ENCODE measurements around the gene ACVR1.
A peak's percentile ranks its signal among the peaks of the same experiment; 100 is the strongest.

ACVR1 gene

DNA sequence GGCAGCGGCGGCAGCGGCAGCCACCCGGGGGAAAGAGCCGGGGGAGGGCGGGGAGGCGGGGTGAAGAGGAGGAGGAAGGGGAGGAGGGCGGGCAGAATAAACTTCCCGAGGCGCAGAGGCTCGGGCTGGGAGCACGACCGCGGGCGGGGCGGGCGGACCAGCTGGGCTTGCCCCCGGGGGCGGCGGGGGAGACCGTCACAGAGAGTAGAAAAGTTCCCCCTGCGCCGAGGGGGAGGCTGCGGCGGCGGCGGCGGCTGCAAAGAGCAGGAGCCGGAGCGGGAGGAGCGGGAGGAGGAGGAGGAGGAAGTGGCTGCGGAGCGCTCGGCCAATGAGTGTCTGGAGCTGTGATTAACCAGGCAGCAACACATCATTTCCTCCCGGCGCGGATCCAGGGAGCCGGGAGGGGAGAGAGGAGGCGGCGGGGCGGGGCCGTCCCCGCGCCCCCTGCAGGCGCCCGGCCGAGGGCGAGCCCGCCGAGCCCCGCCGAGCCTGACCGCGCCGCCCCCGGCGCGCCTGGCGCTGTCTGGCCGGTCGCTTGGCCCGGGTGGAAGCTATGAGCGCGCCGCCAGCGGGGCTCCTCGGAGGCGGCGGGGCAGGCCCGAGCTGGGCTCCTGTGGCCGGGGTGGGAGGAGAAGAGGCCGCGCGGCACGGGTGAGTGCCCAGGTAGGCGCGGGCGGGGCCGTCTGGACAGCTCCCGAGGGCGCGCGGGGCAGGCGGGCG lies at the start of gene ACVR1:
Gene ACVR1, minus strand, starts transcription at position 265 of the 720 bp plus-strand sequence. CDS start 76,837 bp downstream, outside the sequence.
- DNase-seq (ENCODE audit: low read depth), result peak; percentile 75

GRCh38 chr2:157925071-157925470 lies 48.9 kb upstream of the ACVR1 start:
- DNase-seq (ENCODE audit: low read depth), result no peak

DNA sequence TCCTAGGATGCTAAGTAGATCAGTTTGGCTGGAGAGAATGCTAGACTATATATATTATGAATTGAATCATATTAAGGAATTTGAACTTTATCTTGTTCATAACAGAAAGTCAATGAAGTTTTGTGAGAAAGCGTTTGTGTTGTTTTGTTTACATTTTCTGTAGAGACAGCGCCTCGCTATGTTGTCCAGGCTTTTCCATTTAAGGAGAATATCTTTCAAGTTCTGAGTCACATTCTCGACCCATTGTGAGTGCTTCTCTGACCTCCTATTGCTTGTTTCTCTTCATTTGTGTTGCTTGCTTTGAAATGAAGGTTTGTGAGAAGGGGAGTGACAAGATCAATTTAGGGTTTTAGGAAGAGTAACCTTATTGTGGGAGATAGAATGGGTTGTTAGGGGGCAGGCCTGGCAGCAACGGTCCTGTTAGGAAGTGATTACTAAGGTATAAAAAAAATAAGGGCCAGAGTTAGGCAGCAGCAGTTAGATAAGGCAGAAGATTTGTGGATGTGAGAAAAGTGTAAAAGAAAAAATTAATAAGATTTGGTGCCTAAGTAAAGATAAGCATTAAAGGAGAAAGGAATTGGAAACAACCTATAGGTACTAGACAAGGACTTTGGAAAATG lies 47.6 kb upstream of the ACVR1 start:
- DNase-seq (ENCODE audit: low read depth), result no peak

DNA sequence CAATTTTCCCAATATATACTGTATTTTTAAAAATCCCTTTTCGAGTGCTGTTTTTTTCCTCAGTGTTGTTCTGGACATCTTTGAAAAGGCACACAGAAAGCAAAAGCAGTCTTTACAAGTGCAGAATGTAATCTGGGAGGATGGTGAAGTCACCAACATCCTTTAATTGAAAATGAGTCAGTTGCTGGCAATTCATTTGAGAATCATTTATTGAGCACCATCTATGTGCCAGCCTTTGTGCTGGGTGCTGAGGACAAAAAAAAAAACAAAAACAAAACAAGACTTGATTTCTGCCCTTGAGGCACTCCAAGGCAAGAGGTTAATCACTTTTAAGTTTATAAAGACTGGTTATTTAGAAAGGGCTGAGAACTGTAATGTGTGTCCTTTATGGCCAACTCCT lies 46.7 kb upstream of the ACVR1 start:
- no peak for DNase-seq (ENCODE audit: low read depth)

- DNase-seq (ENCODE audit: low read depth), result no peak
Measured at GRCh38 chr2:157922336-157922735, 46.2 kb upstream of the ACVR1 start.

DNA sequence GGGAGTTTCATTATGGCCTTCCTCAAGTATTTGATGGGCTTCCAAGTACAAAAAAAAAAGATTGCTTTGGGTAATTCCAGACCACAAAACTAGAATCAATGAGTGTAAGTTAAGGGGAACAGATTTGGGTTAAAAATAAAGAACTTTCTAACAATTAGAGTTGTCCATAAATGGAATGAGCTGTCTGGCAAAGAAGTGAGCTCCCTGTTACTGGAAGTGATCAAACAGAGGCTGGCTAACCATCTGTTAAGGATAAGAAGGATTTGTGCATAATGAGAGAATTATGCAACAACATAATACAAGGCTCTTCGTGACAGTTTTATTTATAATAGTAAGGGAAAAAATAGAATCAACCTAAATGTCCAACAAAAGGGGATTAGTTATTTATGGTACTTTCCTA lies 44.6 kb upstream of the ACVR1 start:
- no peak for DNase-seq (ENCODE audit: low read depth)

DNA sequence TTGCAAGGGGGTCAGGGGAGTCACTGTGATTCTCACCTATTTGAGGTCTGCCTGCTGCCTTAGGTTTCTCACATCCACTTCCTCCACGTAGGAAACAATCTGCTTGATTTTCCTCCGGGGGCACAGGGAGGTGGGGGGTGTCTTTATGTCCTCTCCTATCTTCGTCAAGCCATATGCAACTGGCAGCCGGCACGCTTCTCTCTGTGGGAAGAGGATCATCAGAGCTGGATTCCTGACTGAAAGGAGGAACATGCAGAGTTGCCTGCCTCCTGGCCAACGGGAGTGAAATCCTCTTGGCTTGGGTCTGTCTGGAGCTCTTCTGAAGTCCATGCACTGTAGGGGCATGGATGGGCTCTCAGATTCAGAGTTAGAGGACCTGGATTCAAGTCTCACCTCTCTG lies 43.1 kb upstream of the ACVR1 start:
- no peak for DNase-seq (ENCODE audit: low read depth)

DNA sequence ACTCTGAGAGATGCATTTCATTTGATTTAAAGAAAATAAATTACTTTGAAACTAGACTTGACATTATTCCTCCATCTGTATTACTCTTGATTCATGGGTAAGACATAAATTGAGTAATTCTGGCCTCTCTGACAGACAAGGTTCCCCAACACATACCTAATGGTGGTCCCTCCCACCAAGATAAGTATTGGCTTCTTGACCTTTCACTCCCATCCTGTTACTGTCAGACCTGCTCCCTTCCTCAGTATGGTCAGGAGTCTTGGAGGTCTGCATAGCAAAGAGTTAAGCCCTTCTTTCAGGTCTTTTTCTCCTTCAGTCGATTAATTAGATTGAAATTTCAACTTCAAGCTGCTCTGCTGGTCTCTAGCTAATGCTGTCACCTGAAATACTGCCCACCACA lies 42.2 kb upstream of the ACVR1 start:
- DNase-seq (ENCODE audit: low read depth), result no peak

DNA sequence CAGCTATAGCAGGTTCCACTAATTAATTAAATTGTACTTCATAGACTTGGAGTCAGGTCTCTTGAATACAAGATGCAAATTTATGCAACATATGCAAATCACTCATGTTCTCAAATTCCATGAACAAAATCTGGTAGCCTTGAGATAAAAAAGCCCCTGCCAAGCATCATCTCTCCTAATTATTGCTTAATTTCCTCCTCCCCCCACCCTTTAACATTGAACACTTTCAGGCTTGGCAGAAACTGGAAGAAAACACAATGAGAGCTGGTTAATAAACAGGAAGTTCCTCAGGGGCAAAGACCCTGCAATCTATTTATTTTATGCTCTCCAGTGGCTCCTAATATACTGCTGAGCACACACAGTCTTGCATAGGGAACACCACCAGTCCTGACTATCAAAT lies 35.6 kb upstream of the ACVR1 start:
- DNase-seq (ENCODE audit: low read depth), result no peak

DNA sequence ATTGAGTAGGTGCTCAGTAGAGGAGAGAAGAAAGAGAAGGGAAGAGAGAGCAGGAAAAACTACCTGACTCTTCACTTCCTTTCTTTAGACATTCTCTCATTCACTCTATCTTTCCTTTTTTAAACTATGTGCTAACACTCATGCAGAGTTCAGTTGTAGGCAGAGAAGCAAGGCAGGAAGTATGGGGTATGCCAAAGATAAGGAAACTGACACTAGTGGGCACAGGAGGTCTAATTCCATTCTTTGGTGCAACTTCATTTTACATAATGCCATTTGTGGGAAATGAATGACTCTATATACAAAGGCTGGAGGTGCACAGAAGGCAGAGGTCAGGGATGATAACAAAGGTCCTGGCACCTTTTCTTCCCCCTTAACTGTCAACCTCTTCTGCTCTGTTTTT lies 35.1 kb upstream of the ACVR1 start:
- DNase-seq (ENCODE audit: low read depth), result no peak

- no peak for DNase-seq (ENCODE audit: low read depth)
Measured at GRCh38 chr2:157905092-157905491, 29.0 kb upstream of the ACVR1 start.

DNA sequence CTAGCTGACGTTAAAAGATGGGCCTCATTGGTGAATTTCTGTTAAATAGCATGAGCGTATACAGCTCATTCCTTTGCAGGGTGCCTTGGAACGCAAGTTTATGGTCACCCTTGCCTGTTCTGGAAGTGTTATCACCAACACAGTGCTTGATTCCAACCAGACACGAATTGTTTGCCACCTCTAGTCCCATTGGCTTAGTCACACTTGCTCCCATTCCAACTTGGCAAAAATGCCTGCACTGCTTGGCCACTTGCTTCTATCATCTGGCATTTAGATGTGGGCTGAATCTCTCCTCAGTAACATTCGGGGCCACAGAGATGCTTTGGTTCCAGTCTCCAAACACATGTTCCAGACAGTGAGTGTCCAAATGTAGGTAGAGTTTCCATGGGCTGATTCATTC lies 27.5 kb upstream of the ACVR1 start:
- DNase-seq (ENCODE audit: low read depth), result no peak

DNA sequence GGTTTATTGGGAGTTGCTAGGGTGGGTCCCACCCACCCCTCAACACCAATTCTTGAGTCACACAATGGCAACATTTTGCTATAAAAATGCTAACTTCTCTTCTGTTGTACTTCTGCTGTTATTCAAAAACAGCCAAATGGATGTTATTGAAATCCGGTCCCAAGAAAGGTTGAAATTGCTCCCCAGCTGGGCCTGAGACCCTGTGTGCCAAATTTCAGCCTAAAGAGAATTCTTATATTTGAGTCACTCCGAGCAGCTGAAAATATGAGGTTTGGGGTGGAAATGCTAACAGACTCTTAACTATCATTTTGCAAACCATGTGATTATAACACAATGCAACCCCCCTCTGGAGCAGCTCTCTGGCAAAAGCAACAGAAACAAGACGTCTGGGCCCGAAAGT lies 27.0 kb upstream of the ACVR1 start:
- DNase-seq (ENCODE audit: low read depth), result no peak

GRCh38 chr2:157902692-157903091 lies 26.6 kb upstream of the ACVR1 start:
- DNase-seq (ENCODE audit: low read depth), result no peak

DNA sequence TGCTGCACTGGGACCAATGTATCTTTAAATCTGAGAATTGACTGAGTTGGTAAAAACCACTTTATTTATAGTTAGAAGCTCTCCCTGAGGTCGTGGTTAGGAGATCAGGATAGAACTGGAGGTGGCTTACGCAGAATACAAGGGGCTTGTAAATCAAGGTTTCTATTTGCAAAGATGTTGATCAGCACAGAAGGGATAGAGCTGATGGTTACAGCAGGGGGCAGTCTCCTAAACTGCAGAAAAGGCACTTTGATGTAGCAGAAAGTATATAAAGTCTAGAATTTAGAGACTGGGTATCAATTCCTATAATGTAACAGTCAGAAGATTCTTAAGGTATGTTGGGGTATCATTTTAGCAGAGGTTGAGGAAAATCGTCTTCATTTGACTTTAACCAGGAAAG lies 25.2 kb upstream of the ACVR1 start:
- DNase-seq (ENCODE audit: low read depth), result no peak

GRCh38 chr2:157900684-157901083 lies 24.6 kb upstream of the ACVR1 start:
- DNase-seq (ENCODE audit: low read depth), result no peak

DNA sequence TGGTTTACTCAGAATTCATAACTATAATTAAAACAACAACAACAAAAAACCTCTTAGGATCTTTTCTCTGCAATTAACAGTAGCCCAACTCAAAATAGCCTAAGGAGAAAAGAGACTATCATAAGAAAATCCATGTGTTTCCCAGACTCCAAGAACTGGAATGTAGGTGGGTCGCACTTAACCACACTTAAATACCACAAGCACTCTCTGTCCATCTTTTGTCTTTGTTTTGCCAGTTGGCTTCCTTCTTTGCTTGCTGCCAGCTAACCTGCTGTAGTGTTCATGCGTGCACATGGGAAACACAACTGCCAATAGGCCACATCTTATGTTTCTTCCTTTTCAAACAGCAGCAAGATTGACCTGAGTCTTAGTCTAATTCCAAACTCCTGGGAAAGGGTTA lies 24.1 kb upstream of the ACVR1 start:
- no peak for DNase-seq (ENCODE audit: low read depth)

GRCh38 chr2:157899125-157899839 lies 23.2 kb upstream of the ACVR1 start:
- DNase-seq (ENCODE audit: low read depth), result no peak

- DNase-seq (ENCODE audit: low read depth), result peak; percentile 58
Measured at GRCh38 chr2:157898591-157898996, 22.5 kb upstream of the ACVR1 start.

DNA sequence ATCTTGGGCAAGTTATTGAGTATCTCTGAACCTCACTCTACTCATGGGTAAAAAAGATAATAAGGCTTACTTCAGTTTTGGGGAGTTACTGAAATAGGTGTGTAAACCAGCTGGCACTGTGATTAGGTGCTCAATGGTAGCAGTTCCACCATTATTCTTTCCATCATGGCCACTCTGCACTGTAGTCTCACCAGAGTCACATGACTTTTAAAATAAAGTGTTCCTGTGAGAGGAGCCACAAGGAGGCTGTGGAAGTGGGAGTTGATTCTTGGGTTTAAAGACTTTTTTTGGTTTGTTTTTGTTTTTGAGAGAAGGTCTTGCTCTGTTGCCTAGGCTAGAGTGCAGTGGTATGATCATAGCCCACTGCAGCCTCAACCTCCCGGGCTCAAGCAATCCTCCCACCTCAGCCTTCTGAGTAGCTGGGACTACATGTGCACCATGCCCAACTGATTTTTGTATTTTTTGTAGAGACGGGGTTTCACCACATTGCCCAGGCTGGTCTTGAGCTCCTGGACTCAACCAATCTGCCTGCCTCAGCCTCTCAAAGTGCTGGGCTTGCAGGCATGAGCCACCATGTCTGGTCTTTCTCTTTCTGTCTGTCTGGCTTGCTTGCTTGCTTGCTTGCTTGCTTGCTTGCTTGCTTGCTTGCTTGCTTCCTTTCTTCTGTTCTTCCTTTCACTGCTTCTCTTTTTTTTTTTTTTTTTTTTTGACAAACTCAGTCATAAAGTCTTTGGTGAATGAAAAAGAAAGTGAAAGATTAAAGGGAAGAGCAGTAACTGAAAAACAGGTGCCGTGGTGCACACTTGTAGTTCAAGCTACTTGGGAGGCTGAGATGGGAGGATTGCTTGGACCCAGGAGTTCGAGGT lies 21.2 kb upstream of the ACVR1 start:
- DNase-seq (ENCODE audit: low read depth), result no peak

- DNase-seq (ENCODE audit: low read depth), result no peak
Measured at GRCh38 chr2:157895531-157895930, 19.4 kb upstream of the ACVR1 start.

DNA sequence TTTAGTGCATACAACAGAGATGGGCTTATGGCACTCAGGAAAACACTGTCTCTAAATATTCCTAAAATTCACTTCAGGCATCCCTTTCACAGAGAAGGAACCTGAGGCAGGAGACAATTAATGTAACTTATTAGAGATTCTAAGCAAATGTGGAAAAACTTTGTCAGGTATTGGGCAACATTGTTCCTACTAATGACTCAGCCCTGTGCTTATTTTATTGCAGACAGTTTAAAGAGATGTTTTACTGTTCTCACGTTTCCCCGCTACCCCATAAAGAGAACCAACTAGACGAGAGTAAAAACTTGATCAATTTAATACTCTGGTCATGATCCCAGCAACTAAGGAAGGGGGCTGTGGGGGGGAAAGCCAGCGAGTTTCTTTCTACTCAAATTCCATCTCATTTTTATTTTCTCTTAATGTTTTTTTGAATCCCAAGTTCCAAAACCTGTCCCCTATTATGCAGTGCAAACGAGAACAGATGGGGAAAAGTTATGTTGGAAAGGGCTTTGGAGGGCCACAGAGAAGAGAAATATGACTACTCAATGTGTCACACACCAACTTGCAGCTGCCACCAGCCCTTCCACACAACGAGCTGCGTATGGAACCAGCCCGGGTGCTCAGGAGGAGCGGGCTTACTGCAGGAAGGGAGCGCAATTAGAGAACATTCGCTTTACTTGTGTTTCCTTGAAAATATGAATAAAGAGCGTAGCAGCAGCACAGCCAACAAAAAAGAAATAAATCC lies 18.7 kb upstream of the ACVR1 start:
- no peak for DNase-seq (ENCODE audit: low read depth)

Data from activated T-helper 9 cell treated with anti-CD3 and anti-CD28 coated beads, Interleukin-2, amount 50 U/mL, for 16 hours (primary cell).